ENCODE results near the gene OGT.
A peak's percentile ranks its signal among the peaks of the same experiment; 100 is the strongest.
"Not testable (repeated sequence)": the region's sequence is repeated elsewhere in the genome, so short reads cannot be mapped to it uniquely, and the experiment has no call there.

Gene OGT

DNA sequence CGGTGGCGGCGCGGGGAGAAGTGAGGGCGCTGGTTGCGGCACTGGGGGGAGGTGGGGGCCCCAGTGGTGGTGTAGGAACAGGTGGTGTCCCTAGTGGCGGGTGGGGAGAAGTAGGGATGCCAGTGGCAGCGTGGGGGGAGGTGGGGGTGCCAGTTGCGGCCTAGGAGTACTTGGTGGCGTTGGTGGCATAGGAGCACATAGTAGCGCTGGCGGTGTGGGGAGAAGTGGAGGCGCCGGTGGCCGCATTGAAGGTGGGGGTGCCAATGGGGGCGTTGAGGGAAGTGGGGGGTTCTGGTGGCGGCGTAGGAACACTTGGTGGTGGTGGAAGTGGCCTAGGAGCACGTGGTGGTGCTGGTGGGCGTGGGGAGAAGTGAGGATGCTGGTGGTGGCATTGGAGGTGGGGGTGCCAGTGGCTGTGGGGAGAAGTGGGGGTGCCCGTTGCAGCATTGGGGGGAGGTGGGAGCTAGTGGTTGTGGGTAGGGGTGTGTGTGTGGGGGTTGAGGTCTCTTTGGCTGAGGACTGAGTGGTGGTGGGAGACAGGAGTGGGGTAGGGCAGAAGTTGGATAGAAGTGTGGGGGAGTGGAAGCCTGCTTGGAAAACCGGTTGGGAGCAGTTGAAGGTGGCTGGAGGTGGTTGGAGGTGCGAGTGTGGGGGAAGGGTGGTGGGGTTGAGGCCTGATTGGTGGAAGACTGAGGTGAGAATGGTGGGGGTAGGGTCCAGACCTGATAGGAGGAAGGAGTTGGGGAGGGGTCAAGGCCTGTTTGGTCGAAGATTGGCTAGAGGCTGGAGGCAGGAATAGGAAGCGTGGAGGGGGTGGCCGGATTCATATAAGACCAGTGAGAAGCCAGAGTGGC is 46.5 kb downstream of the OGT start:
- FAIRE-seq (no peak), DNase-seq (ENCODE audit: extremely low spot score, insufficient read length, low read depth) (no peak)

DNA sequence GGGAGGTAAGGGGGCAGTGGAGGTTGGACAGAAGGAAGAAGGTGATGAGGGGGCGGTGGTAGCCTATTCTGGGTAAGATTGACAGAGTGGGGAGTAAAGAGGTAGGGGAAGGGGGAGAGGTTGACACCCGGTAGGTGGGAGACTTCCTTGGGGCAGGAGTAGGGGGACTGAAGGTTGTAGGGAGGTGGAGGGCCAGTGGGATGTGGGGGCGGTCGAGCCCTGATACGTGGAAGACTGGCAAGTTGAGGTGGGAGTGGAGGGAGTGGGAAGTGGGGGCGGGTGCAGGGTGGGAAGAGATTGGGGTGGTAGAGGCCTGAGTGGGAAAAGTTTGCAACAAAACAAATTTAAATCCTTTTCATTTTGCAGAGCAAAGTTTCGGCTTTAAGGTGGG is 47.1 kb downstream of the OGT start:
- FAIRE-seq (no peak), DNase-seq (ENCODE audit: extremely low spot score, insufficient read length, low read depth) (no peak)

DNA sequence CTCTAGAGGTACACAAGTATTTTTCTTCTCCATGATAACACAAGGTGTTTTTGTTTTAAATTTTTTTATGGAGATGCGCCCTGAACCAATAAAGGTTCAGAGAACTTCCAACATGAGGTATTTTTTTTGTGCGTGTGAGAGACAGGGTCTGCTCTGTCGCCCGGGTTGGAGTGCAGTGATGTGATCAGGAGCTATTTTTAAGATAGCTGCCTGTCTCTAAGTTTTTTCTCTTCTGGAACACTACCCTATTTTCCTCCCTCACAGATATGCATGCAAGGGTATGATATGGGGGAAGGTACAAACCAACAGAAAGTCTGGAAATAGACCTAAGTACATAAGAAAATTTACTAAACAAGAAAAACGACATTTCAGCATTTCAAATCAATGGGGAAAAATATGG is 48.3 kb downstream of the OGT start:
- no peak for DNase-seq (ENCODE audit: extremely low spot score, insufficient read length, low read depth)
- FAIRE-seq, result no peak

DNA sequence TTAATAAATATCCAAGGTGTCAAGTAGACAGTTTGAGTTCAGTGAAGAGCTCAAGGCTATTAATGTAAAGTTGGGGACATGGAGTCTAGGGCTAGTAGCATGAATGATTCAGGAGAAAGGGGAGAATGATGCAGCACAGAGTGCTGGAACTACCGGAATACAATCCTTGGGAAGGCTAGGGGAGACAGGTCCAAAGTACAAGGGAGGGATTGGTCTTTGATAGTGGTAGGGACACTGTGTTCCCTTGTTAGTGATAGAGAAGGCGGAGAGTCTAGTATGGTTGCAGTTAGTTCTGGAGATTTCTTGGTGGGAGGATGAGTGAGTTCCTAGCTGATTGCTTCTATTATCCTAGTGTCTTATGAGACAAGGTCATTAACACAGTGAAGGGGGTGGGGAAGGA is 54.0 kb downstream of the OGT start:
- DNase-seq (ENCODE audit: extremely low spot score, insufficient read length, low read depth) (no peak), FAIRE-seq (no peak)

DNA sequence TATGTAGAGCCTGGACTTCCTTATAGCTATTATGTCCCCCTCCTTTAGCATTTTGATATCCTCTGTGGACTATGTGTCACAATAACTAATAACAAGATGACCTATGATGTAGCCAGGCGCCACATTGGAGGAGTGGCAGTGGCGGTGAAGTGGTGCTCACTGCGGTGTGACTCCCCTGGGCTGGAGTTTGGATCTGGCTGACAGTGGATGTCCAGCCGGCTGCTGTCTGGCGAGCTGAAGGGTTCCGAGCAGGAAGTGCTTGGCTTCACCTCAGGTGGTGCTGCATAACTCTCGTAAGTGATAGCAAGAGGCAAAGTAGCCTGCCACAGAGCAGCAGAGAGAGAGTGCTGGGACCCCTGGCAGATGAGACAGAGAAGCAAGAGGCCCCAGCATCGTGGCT is 60.3 kb downstream of the OGT start:
- not testable (repeated sequence) for DNase-seq (ENCODE audit: extremely low spot score, insufficient read length, low read depth); FAIRE-seq

DNA sequence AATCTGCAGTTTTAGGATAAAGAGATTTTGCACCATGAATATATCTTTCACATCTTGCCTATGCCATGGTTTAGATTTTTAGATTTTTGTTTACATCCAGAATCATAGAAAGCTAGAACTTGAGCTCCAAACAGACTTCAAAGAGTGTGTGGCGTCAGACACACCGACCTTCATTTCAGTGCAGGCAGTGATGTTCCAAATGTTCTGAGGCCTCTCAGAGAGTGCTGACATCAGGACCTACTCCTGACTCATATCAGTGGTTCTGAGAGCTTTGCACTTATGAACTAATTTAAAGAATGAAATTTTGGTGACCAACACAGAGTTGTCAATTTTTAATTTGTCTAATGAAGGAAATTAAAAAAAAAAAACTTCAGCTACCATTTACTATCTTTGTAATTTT is 67.1 kb downstream of the OGT start:
- FAIRE-seq, result no peak

DNA sequence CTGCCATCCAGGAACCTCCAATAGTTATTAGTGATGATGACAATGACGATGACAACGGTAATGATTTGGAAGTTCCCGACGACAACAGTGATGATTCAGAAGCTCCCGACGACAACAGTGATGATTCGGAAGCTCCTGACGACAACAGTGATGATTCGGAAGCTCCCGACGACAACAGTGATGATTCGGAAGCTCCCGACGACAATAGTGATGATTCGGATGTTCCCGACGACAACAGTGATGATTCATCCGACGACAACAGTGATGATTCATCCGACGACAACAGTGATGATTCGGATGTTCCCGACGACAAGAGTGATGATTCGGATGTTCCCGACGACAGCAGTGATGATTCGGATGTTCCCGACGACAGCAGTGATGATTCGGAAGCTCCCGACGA is 70.7 kb downstream of the OGT start:
- FAIRE-seq, result no peak

More for the DNA sequence above, 67.1 kb downstream of the OGT start:
- DNase-seq (ENCODE audit: extremely low spot score, insufficient read length, low read depth), result no peak

DNA sequence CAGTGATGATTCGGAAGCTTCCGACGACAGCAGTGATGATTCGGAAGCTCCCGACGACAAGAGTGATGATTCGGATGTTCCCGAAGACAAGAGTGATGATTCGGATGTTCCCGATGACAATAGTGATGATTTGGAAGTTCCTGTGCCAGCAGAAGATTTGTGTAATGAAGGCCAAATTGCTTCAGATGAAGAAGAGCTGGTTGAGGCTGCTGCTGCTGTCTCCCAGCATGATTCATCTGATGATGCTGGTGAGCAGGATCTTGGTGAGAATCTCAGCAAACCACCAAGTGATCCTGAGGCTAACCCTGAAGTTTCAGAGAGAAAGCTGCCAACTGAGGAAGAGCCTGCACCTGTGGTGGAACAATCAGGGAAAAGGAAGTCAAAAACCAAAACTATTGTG is 71.2 kb downstream of the OGT start:
- DNase-seq (ENCODE audit: extremely low spot score, insufficient read length, low read depth) (no peak), FAIRE-seq (no peak)

More for the DNA sequence above, 70.7 kb downstream of the OGT start:
- no peak for DNase-seq (ENCODE audit: extremely low spot score, insufficient read length, low read depth)

DNA sequence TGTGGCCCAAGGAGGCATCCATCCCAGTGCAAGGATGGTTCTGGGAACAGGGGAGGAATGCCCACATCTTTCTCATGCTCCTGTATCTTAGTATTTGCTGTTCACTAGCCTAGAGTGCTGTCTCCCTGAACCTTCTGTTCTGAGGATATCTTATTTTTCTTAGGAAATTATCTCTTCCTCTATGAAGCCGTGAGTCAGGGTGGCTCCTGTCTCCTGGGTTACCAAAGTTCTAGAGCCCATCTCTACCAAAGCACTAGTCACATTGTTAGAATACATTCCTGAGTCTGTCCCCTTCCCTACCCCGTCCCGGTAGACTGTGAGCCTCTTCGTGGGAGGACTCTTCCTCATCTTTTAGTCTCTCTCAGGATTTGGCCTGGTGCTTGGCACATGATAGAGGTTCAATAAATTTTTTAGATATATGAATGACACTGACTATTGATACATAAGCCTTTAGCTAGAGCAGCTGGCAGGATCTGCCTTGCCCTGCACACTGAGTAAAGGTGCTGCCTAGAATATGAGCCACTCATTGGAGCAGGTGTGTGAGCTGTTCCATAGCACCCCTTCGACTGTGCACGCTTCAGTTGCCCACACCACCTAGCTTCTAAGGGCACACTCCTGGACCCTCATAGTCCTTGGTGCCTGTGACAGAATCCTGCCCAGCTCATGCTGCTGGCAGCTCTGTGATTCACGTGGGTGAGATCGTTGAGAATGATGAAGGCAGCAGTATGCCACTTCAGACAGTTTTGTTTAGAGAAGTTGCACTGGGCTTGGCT is 72.1 kb downstream of the OGT start:
- DNase-seq (ENCODE audit: extremely low spot score, insufficient read length, low read depth), result no peak
- no peak for FAIRE-seq

DNA sequence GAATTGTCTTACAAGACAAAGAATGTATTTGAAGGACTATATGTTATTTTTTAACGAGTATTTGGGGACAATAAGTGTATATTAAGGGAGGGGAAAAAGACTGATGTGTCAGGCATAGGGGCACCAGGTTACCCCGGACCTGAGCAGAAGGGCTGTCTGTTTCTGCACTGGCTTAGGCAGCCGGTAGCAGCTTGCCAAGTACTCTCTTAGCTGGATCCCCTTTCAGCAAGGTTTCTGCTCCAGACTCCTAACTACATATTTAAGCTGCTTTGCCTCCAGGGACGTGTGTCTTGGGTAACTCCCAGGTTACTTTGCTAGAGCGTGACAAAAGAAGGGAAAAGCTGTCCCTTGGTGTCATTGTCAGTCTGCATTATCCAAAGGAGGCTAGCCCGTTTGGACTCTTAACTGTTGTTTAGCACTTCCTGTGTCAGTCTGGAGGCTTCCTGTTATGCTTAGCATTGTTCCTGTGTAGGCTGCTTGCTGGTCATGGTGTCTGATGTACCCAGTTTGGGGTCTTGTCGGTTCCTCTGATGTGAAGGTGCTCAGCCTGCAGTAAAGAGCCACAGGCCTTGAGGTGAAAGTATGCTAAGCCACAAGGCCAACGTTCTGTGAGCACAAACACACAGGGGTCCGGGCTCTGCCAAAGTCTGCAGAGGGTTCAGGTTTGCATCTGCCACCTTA is 73.8 kb downstream of the OGT start:
- FAIRE-seq, result no peak
- DNase-seq (ENCODE audit: extremely low spot score, insufficient read length, low read depth), result no peak

DNA sequence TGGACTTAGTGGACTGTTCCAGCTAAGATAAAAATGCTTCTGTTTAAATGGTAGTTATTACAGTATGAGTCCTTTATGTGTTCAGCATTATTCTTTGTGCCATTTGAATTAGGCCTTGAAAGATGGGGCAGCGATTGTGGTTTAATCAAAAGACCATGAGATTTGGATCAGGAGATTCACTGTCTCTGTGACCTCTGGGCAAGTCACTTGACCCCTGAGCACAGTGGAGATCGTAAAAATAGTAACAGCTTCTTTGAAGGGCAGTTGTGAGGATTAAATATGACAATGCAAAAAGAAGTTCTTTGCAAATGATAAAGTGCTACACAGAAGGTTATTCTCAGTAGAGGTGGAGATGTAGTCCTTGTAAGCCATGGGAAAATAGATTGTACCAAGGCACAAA is 74.6 kb downstream of the OGT start:
- DNase-seq (ENCODE audit: extremely low spot score, insufficient read length, low read depth), result no peak
- no peak for FAIRE-seq

DNA sequence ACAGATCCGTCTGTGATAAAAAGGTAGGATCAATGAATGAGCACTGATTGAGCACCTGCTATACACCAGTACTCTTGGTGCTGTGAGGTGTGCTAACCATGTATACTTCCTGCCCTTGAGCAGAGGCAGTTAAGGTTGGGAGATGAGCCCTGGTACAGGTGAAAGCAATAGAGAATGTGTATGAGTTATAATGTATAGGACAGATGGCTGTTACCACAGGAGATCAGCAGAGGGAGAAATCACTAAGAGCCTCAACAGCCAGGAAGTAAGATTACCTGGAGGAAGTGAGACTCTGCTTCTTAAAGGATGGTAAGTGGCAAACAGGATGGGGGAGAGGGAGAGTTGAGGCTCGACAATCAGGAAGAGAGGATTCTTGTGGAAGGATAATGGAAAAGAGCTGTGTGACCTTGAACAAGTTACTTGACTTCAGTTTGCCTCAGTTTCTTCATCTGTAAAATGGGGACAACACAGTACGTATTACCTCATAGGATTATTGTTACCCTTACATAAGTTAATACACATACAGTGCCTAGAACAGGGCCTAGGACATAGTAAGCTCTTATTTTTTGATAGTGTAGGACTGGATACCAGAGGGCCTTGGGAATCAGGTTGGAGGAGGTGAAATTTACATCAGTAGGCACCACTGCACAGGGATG is 76.3 kb downstream of the OGT start:
- FAIRE-seq, result peak; percentile 64
- DNase-seq (ENCODE audit: extremely low spot score, insufficient read length, low read depth), result no peak

DNA sequence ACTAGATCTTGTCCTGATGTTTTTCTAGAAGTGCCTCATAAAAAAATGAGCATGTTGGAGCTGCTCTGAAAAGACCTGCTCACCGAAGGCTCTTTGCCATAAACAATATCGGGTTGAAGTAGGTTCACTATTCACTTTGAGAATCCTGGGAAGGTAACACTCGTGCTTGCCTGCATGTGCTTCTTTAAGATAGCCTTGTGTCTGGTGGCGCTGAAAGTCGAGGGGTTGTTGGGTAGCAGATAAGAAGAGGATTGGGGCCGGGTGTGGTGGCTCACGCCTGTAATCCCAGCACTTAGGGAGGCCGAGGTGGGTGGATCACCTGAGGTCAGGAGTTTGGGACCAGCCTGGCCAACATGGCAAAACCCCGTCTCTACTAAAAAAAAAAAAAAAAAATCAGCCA is 78.8 kb downstream of the OGT start:
- FAIRE-seq; DNase-seq (ENCODE audit: extremely low spot score, insufficient read length, low read depth): not testable (repeated sequence)

DNA sequence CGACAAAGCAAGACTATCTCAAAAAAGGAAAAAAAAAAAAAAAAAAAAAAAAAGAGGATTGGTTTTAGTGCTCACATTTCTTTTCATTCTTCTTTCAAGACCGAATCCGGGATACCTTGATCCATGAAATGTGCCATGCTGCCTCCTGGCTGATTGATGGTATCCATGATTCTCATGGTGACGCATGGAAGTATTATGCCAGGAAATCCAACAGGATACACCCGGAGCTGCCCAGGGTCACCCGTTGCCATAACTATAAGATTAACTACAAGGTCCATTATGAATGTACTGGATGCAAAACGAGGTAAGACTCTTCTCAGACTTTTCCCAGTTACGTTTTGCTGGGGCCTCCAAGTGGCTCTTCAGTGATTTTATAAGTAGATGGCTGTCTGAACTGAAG is 79.4 kb downstream of the OGT start:
- DNase-seq (ENCODE audit: extremely low spot score, insufficient read length, low read depth) (no peak), FAIRE-seq (no peak)

DNA sequence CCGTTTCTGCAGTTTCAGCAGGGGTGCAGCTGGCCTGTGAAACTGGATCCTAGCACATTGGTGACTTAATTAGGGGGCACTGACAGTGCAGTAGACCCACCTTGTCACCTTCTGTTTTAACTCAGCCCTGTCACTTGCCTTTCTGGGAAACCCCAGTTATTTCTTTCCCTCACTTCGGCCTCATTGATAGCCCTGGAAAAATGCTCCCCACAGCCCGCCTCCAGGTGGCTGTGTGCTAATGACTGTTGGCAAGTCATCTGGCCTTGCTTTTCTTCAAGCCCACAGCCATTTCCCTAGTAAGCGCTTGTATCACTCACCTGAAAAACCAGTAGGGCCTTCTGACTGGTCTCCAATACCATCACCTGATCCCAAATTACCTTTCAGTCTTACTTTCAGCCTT is 82.2 kb downstream of the OGT start:
- FAIRE-seq (no peak), DNase-seq (ENCODE audit: extremely low spot score, insufficient read length, low read depth) (no peak)

DNA sequence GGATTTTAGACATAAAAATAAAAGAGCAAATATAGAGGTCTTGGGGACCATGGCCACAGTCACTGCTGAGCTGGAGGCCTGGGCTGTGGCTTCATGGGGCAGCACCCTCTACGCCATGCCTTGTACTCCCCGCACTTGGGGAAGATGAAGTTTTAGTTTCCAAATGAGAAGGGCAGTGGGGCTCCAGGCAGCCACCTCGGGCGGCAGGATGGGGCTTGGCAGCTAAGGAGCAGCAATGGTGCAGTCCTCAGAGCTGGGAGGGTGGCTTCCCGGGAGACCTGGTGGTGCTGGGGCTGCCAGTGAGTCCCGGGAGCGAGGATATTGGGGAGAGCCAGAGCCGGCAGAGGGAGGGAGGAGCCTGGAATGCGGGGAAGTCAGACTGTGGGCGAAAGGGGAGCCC is 83.0 kb downstream of the OGT start:
- peak; percentile 63 for FAIRE-seq
- no peak for DNase-seq (ENCODE audit: extremely low spot score, insufficient read length, low read depth)

DNA sequence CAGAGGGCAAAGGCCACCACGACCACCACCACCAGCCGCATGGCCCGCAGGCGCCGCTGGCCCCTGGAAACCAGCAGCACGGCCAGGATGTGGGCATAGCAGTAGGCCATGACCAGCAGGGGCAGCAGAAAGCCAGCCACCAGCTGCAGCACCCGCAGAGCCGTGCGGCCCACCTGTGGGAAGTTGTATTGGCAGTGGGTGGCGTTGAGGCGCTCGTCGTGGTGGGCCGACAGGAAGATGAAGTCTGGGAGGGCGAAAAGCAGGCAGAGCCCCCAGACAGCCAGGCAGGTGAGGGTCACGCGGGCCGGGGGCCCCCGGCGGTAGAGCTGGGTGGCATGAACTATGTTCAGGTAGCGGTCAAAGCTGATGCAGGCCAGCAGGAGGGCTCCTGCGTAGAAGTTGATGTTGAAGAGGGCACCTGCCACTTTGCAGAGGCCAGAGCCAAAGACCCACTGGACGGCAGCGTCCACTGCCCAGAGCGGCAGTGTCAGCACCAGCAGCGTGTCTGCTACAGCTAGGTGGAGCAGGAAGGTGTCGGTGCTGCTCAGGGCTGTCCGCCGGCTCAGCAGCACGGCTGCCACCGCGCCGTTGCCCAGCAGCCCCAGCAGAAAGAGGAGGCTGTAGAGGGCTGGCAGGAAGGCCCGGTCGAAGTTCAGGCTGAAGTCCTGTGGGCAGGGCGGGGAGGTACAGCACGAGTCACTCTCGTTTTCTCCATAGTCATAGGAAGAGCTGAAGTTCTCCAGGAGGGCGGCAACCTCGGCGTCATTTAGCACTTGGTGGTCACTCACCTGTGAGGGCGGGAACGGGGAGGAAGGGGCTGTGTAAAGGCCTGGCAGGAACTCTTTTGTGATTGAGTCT is 84.0 kb downstream of the OGT start:
- DNase-seq (ENCODE audit: extremely low spot score, insufficient read length, low read depth) (no peak), FAIRE-seq (no peak)

DNA sequence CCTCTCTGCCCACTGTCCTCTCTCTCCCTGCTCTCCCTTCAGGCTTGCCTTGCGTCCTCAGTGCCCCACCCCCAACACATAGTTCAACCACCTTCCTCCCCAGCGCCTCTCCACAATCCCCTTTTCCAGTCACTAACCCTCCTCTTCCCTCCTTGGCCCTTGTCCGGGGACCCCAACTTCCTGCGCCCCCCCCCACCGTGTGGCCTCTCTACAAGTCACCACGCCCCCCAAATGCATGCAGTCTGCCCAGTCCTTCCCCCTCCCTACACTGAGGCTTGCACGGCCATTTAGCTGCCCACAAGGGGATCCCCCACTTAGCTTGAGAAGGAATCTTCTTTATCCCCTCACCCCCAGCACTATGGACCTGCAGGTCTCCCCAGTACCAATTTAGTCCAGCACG is 84.8 kb downstream of the OGT start:
- no peak for DNase-seq (ENCODE audit: extremely low spot score, insufficient read length, low read depth)
- FAIRE-seq, result no peak

DNA sequence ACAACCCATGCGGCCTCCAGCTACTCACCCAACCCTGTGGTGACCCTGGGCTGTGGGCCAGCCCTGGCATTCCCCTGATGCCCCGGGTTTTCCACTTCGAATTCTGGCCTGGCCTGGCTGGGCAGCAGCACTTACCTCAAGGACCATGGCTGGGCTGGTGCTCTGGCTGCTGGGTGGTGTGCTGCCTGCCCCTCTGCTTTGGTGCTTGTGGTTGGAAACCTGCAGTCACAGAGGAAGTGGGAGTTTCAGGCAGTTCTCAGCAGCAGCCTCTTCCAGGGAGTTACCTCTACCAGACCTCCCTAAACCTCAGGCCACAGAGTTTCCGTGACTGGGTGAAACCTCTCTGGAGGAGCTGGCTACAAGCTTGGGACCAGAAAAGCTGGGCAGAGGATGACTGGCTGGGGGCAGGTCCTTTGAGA is 85.4 kb downstream of the OGT start, which contains the start of gene CXCR3:
CXCR3 (minus strand) TSS at position 209 of the 419 bp plus-strand sequence; CDS start at position 147, 62 bp downstream.
- FAIRE-seq (peak; percentile 100), DNase-seq (ENCODE audit: extremely low spot score, insufficient read length, low read depth) (no peak)
